Common myeloid progenitor, CD34-positive (primary cell): ENCODE results near the gene IZUMO1.
"Not testable (repeated sequence)": the region's sequence is repeated elsewhere in the genome, so short reads cannot be mapped to it uniquely, and the experiment has no call there.

Source experiments
- CTCF ChIA-PET: fragments of 350-600 bp; sonication (Branson Sonifier 250); formaldehyde crosslinking; loops from one replicate; lab custom pipeline; 2021; ENCODE audit warnings: antibody characterized with exemption; lab: Charles Lee
- POLR2A ChIA-PET: fragments of 350-600 bp; sonication (Branson Sonifier 250); formaldehyde crosslinking; loops from one replicate; lab custom pipeline; 2021; ENCODE audit warnings: antibody characterized with exemption; lab: Charles Lee
- DNase-seq, 3 donors: peaks; one replicate each; pipeline versions ENCODE4 v3.0.0 to v3.0.0-alpha.2; 2013
- H3K27ac ChIP-seq, 2 experiments: 1 replicate in 1 of 2; 2 replicates in 1 of 2; pipeline ENCODE4 v1.7.0; 2013; ENCODE audit warnings: inconsistent platforms in 2 of 2, low read length in 2 of 2, mild to moderate bottlenecking in 2 of 2, low read depth in 1 of 2, moderate library complexity in 1 of 2; ENCODE audit not compliant: severe bottlenecking in 2 of 2, insufficient read depth in 1 of 2, poor library complexity in 1 of 2
- H3K27me3 ChIP-seq, 5 experiments: replicated peaks in 2 of 5; 1 replicate in 3 of 5; 2 replicates in 2 of 5; pipeline versions ENCODE4 v1.6.1 to v1.7.0; 2013; ENCODE audit warnings: low read length in 4 of 5, mild to moderate bottlenecking in 2 of 5, moderate library complexity in 2 of 5, inconsistent platforms in 1 of 5; ENCODE audit not compliant: insufficient read depth in 5 of 5, control insufficient read depth in 4 of 5
- H3K36me3 ChIP-seq, 4 experiments: 1 replicate in 2 of 4; 2 replicates in 2 of 4; pipeline versions ENCODE4 v1.6.1 to v1.7.0; 2013; ENCODE audit warnings: low read length in 3 of 4, control low read depth in 1 of 4, mild to moderate bottlenecking in 1 of 4; ENCODE audit not compliant: control insufficient read depth in 4 of 4, insufficient read depth in 4 of 4
- H3K4me1 ChIP-seq, 4 experiments: 1 replicate in 3 of 4; 2 replicates in 1 of 4; pipeline versions ENCODE4 v1.6.1 to v1.7.1; 2013; ENCODE audit warnings: low read length in 3 of 4, mild to moderate bottlenecking in 3 of 4, control low read depth in 1 of 4, inconsistent platforms in 1 of 4, moderate library complexity in 1 of 4; ENCODE audit not compliant: control insufficient read depth in 4 of 4, insufficient read depth in 4 of 4; ENCODE audit errors: control extremely low read depth in 1 of 4
- H3K4me3 ChIP-seq, 7 experiments: 1 replicate in 4 of 7; 2 replicates in 3 of 7; pipeline versions ENCODE4 v1.5.1 to v1.7.0; 2013; ENCODE audit warnings: mild to moderate bottlenecking in 7 of 7, low read length in 6 of 7, moderate library complexity in 6 of 7, inconsistent platforms in 2 of 7, low read depth in 2 of 7, control low read depth in 1 of 7; ENCODE audit not compliant: insufficient read depth in 4 of 7, control insufficient read depth in 1 of 7; ENCODE audit errors: extremely low read depth in 1 of 7
- H3K9me3 ChIP-seq, 5 experiments: 1 replicate in 4 of 5; 2 replicates in 1 of 5; pipeline versions ENCODE4 v1.6.1 to v1.7.1; 2013; ENCODE audit warnings: low read length in 4 of 5, mild to moderate bottlenecking in 2 of 5, inconsistent platforms in 1 of 5, low read depth in 1 of 5, moderate library complexity in 1 of 5; ENCODE audit not compliant: control insufficient read depth in 4 of 5, insufficient read depth in 2 of 5; ENCODE audit errors: control extremely low read depth in 1 of 5
- WGBS: methylation state at CpG from one replicate; pipeline ENCODE4 v1.1.5; 2013; ENCODE audit not compliant: insufficient coverage; 5-methylcytosine and 5-hydroxymethylcytosine counted together

Gene IZUMO1

GRCh38 chr19:48718711-48719231 is 27.9 kb downstream of the IZUMO1 start:
- Histone ChIP-seq H3K36me3 (no peaks in the 10 kb centered on the region), H3K27ac (no peak overlapping the region), H3K9me3 (no peaks in the 10 kb centered on the region), H3K4me3 (no peak overlapping the region), H3K4me1 (peaks cover 0 to 17% (median 13%) of the 10 kb centered on the region in 4 experiments), H3K27me3 (no peaks in the 10 kb centered on the region)
- 96% methylated on average over 14 of the region's 15 CpGs for WGBS
- no peak for DNase-seq
- ChIA-PET CTCF (no interaction called here), POLR2A (no interaction called here)

- H3K27ac ChIP-seq, H3K4me3 ChIP-seq, H3K27me3 ChIP-seq, H3K9me3 ChIP-seq, H3K36me3 ChIP-seq, CTCF ChIA-PET, POLR2A ChIA-PET, DNase-seq: not testable (repeated sequence)
- H3K4me1 ChIP-seq: peaks cover 0 to 23% (median 20%) of the 10 kb centered on the region in 4 experiments
- 100% methylated on average over 5 of the region's 13 CpGs for WGBS
Observed at GRCh38 chr19:48718106-48718505, 28.6 kb downstream of the IZUMO1 start.

GRCh38 chr19:48716562-48717291 is 30.0 kb downstream of the IZUMO1 start:
- POLR2A ChIA-PET: no interaction called here

GRCh38 chr19:48715681-48716171 is 31.0 kb downstream of the IZUMO1 start:
- WGBS: 95% methylated on average over 13 of the region's 19 CpGs
- no peaks in the 10 kb centered on the region for H3K27me3 ChIP-seq
- no peak for DNase-seq
- no peak overlapping the region for H3K4me3 ChIP-seq
- no peak overlapping the region for H3K27ac ChIP-seq
- H3K9me3 ChIP-seq: no peaks in the 10 kb centered on the region
- POLR2A ChIA-PET: no interaction called here
- CTCF ChIA-PET: interaction anchor here (1.1 to 2.0 kb wide), 2 partner anchors 10 to 40 kb away, joined by 3 to 4 read pairs; no protein-coding TSS in a partner anchor
- H3K4me1 ChIP-seq: peaks cover 0 to 25% (median 19%) of the 10 kb centered on the region in 4 experiments
- H3K36me3 ChIP-seq: peaks cover 0 to 3% (median 0%) of the 10 kb centered on the region in 4 experiments

More at GRCh38 chr19:48716562-48717291, 30.0 kb downstream of the IZUMO1 start:
- WGBS: 83% methylated on average over 15 of the region's 24 CpGs
- Histone ChIP-seq H3K9me3 (no peaks in the 10 kb centered on the region), H3K4me1 (peaks cover 0 to 29% (median 22%) of the 10 kb centered on the region in 4 experiments), H3K36me3 (no peaks in the 10 kb centered on the region), H3K27me3 (no peaks in the 10 kb centered on the region), H3K27ac (no peak overlapping the region), H3K4me3 (no peak overlapping the region)
- no peak for DNase-seq
- CTCF ChIA-PET: interaction anchor here (0.6 to 1.1 kb wide), 2 partner anchors 9 to 276 kb away, joined by 3 read pairs; partner anchors contain the start of gene GYS1

GRCh38 chr19:48714759-48715675 is 31.7 kb downstream of the IZUMO1 start:
- POLR2A ChIA-PET: interaction anchor here (0.9 kb wide), 1 partner anchor 10 kb away, joined by 3 read pairs; no protein-coding TSS in a partner anchor

GRCh38 chr19:48713864-48714755 is 32.6 kb downstream of the IZUMO1 start:
- CTCF ChIA-PET: interaction anchor here (0.9 to 4.2 kb wide), 8 partner anchors 11 to 74 kb away, joined by 3 to 17 read pairs (median 4); no protein-coding TSS in a partner anchor
- 0% methylated on average over 49 of the region's 67 CpGs for WGBS

More at GRCh38 chr19:48714759-48715675, 31.7 kb downstream of the IZUMO1 start:
- Histone ChIP-seq H3K9me3 (no peaks in the 10 kb centered on the region), H3K27me3 (no peaks in the 10 kb centered on the region), H3K36me3 (peaks cover 0 to 3% (median 0%) of the 10 kb centered on the region in 4 experiments), H3K4me1 (peaks cover 0 to 21% (median 19%) of the 10 kb centered on the region in 4 experiments), H3K4me3 (peak overlapping the region; percentile 54 to 92 (median 69)), H3K27ac (peak overlapping the region; percentile 54 to 84)
- CTCF ChIA-PET: interaction anchor here (1.0 to 4.2 kb wide), 3 partner anchors 10 to 41 kb away, joined by 3 to 17 read pairs (median 4); no protein-coding TSS in a partner anchor
- WGBS: 66% methylated on average over 20 of the region's 26 CpGs
- DNase-seq: no peak

More at GRCh38 chr19:48713864-48714755, 32.6 kb downstream of the IZUMO1 start:
- Histone ChIP-seq H3K4me1 (peaks cover 0 to 21% (median 19%) of the 10 kb centered on the region in 4 experiments), H3K4me3 (peak overlapping the region; percentile 69 to 92 (median 76)), H3K9me3 (no peaks in the 10 kb centered on the region), H3K27me3 (no peaks in the 10 kb centered on the region), H3K27ac (peak overlapping the region; percentile 54 to 84), H3K36me3 (peaks cover 0 to 3% (median 0%) of the 10 kb centered on the region in 4 experiments)
- POLR2A ChIA-PET: interaction anchor here (0.9 kb wide), 1 partner anchor 11 kb away, joined by 3 read pairs; no protein-coding TSS in a partner anchor
- DNase-seq: peak; percentile 100
